GM23338 (cell line): Measurements from ENCODE around the gene TMEM87B. TPM values are rescaled to one million over a fixed set of nuclear protein-coding genes. Genes with fewer than 3 reads are reported as not detected.

ENCODE experiments used
- ATAC-seq: fragments of 200-7000 bp; cut with Tn5 transposase; 3 replicates; pipeline ENCODE4 v1.9.1; 2020
- DNase-seq: peaks from one replicate; pipeline ENCODE4 v3.0.0-alpha.2; 2015; ENCODE audit warnings: low spot score
- H2AFZ ChIP-seq: fragments of 200-600 bp; sonication (generic); 2 replicates; pipeline ENCODE4 v1.8.0; 2016; ENCODE audit warnings: antibody characterized with exemption, mild to moderate bottlenecking, moderate library complexity
- H3F3A ChIP-seq: fragments of 200-600 bp; sonication (generic); replicated peaks from 2 replicates; pipeline ENCODE4 v1.8.0; 2017; ENCODE audit warnings: antibody characterized with exemption, mixed run types, low read depth
- H3K27ac ChIP-seq: fragments of 200-600 bp; sonication (generic); 2 replicates; pipeline ENCODE4 v1.6.1; 2016; ENCODE audit warnings: low read depth
- H3K27me3 ChIP-seq: fragments of 200-600 bp; sonication (generic); 2 replicates; pipeline ENCODE4 v1.8.0; 2016; ENCODE audit warnings: mild to moderate bottlenecking, mixed run types, moderate library complexity; ENCODE audit not compliant: insufficient read depth
- H3K36me3 ChIP-seq: fragments of 200-600 bp; sonication (generic); 2 replicates; pipeline ENCODE4 v1.8.0; 2016; ENCODE audit warnings: mild to moderate bottlenecking; ENCODE audit not compliant: insufficient read depth
- H3K4me1 ChIP-seq: fragments of 200-600 bp; sonication (generic); 2 replicates; pipeline ENCODE4 v1.8.0; 2016; ENCODE audit warnings: mild to moderate bottlenecking, moderate library complexity; ENCODE audit not compliant: insufficient read depth
- H3K4me2 ChIP-seq: fragments of 200-600 bp; sonication (generic); 2 replicates; pipeline ENCODE4 v1.7.1; 2017; ENCODE audit warnings: mixed run types
- H3K4me3 ChIP-seq: fragments of 200-600 bp; sonication (generic); 2 replicates; pipeline ENCODE4 v1.6.1; 2016; ENCODE audit warnings: mixed run types
- H3K79me2 ChIP-seq: fragments of 200-600 bp; sonication (generic); replicated peaks from 2 replicates; pipeline ENCODE4 v1.8.0; 2017; ENCODE audit warnings: mild to moderate bottlenecking; ENCODE audit not compliant: insufficient read depth
- H3K9me2 ChIP-seq: fragments of 200-600 bp; sonication (generic); 2 replicates; pipeline ENCODE4 v1.8.0; 2017; ENCODE audit not compliant: insufficient read depth
- H4K20me1 ChIP-seq: fragments of 200-600 bp; sonication (generic); replicated peaks from 2 replicates; pipeline ENCODE4 v1.8.0; 2017; ENCODE audit warnings: mild to moderate bottlenecking; ENCODE audit not compliant: insufficient read depth
- H3K27ac Mint-ChIP-seq: 2 replicates; pipeline ENCODE4 v1.8.0; 2020; ENCODE audit warnings: inconsistent platforms, mild to moderate bottlenecking, moderate library complexity, mixed read lengths
- H3K27me3 Mint-ChIP-seq: 3 replicates; pipeline ENCODE4 v1.8.0; 2022; ENCODE audit warnings: low read depth, mild to moderate bottlenecking, moderate library complexity, mixed read lengths, inconsistent platforms; ENCODE audit not compliant: insufficient read depth, poor library complexity
- H3K36me3 Mint-ChIP-seq: 3 replicates; pipeline ENCODE4 v1.8.0; 2021; ENCODE audit warnings: low read depth, mild to moderate bottlenecking, inconsistent platforms, moderate library complexity, mixed read lengths
- H3K4me1 Mint-ChIP-seq: 3 replicates; pipeline ENCODE4 v1.8.0; 2020; ENCODE audit warnings: mild to moderate bottlenecking, inconsistent platforms, mixed read lengths
- H3K4me3 Mint-ChIP-seq: 3 replicates; pipeline ENCODE4 v1.8.0; 2021; ENCODE audit warnings: moderate library complexity, mild to moderate bottlenecking, inconsistent platforms, mixed read lengths
- H3K9me3 Mint-ChIP-seq: 3 replicates; pipeline ENCODE4 v1.8.0; 2020; ENCODE audit warnings: moderate library complexity, mild to moderate bottlenecking, inconsistent platforms, mixed read lengths
- CREB1 ChIP-seq: fragments of 250-450 bp; sonication (Bioruptor Pico); IDR thresholded peaks from 2 replicates; pipeline ENCODE4 v1.5.0; 2020; ENCODE audit warnings: low read depth, mild to moderate bottlenecking, moderate library complexity
- EZH2 ChIP-seq: fragments of 200-600 bp; sonication (generic); IDR thresholded peaks from one replicate; pipeline ENCODE4 v1.8.0; 2017; ENCODE audit warnings: antibody characterized with exemption, mild to moderate bottlenecking, low read depth; ENCODE audit not compliant: unreplicated experiment
- EZH2phosphoT487 ChIP-seq: fragments of 200-600 bp; sonication (generic); IDR thresholded peaks from one replicate; pipeline ENCODE4 v1.8.1; 2018; ENCODE audit warnings: antibody characterized with exemption; ENCODE audit not compliant: unreplicated experiment
- JUNB ChIP-seq: IDR thresholded peaks from one replicate; pipeline ENCODE4 v1.6.1; 2016; ENCODE audit warnings: antibody characterized with exemption; ENCODE audit not compliant: unreplicated experiment
- NANOG ChIP-seq: IDR thresholded peaks from 2 replicates; pipeline ENCODE4 v1.6.1; 2016; ENCODE audit warnings: antibody characterized with exemption, borderline replicate concordance
- REST ChIP-seq: IDR thresholded peaks from one replicate; pipeline ENCODE4 v1.6.1; 2018; ENCODE audit warnings: antibody characterized with exemption; ENCODE audit not compliant: unreplicated experiment
- STAT1 ChIP-seq: IDR thresholded peaks from one replicate; pipeline ENCODE4 v1.6.1; 2016; ENCODE audit warnings: antibody characterized with exemption; ENCODE audit not compliant: unreplicated experiment
- ZNF114 ChIP-seq: fragments of 250-450 bp; sonication (Bioruptor Pico); IDR thresholded peaks from 2 replicates; pipeline ENCODE4 v1.5.0; 2020; ENCODE audit warnings: mild to moderate bottlenecking, moderate library complexity
- ZNF462 ChIP-seq: fragments of 250-450 bp; sonication (Bioruptor Pico); IDR thresholded peaks from 2 replicates; pipeline ENCODE4 v1.5.0; 2020; ENCODE audit warnings: mild to moderate bottlenecking, moderate library complexity
- polyA plus RNA-seq: library from polyadenylated mRNA; unstranded; fragments of >200 nt; fragmentation: Nextera tagmentation; extraction: Ambion mirVana; gene quantifications from 2 replicates; pipeline ENCODE4 v1.2.1, GENCODE V29; 2016
- total RNA-seq: library from RNA; depleted of rRNA; stranded (reverse); fragments of >200 nt; shearing (Covaris generic); gene quantifications from 2 replicates; pipeline ENCODE4 v1.2.3, GENCODE V29; 2014

Gene TMEM87B
- total and polyA plus RNA-seq, 2 experiments from 2014 or later: 7.0 to 15.4 TPM

GRCh38 chr2:112162341-112162740 is 107.3 kb downstream of the TMEM87B start:
- H3K27me3 Mint-ChIP-seq: peaks cover 9% of the 10 kb centered on the region
- H3K27ac ChIP-seq: no peak overlapping the region
- H2AFZ ChIP-seq: no peak overlapping the region
- TF ChIP-seq STAT1 (no peak), ZNF114 (no peak), CREB1 (no peak), EZH2 (no peak), EZH2phosphoT487 (no peak), REST (no peak), NANOG (no peak), JUNB (no peak), ZNF462 (CRISPR knock-in tag) (no peak)
- H3K4me3 Mint-ChIP-seq: no peak overlapping the region
- no peak overlapping the region for H3K27ac Mint-ChIP-seq
- H3K4me3 ChIP-seq: no peak overlapping the region
- H3K4me1 Mint-ChIP-seq: no peaks in the 10 kb centered on the region; the same call in 2 of the 3 replicates
- H3K79me2 ChIP-seq: no peaks in the 10 kb centered on the region
- no peaks in the 10 kb centered on the region for H4K20me1 ChIP-seq
- H3K27me3 ChIP-seq: no peaks in the 10 kb centered on the region
- H3K4me1 ChIP-seq: no peaks in the 10 kb centered on the region
- DNase-seq: no peak
- no peaks in the 10 kb centered on the region for H3K36me3 Mint-ChIP-seq
- no peak overlapping the region for H3K4me2 ChIP-seq
- H3K9me2 ChIP-seq: no peaks in the 10 kb centered on the region
- no peaks in the 10 kb centered on the region for H3K36me3 ChIP-seq
- no peaks in the 10 kb centered on the region for H3F3A ChIP-seq
- no peak for ATAC-seq
- H3K9me3 Mint-ChIP-seq: no peaks in the 10 kb centered on the region
